Measurements from ENCODE around the gene POC1A.

GRCh38 chr3:52031896-52032295 lies 122.3 kb downstream of the POC1A start:
- TF ChIP-seq, protein P1, sequence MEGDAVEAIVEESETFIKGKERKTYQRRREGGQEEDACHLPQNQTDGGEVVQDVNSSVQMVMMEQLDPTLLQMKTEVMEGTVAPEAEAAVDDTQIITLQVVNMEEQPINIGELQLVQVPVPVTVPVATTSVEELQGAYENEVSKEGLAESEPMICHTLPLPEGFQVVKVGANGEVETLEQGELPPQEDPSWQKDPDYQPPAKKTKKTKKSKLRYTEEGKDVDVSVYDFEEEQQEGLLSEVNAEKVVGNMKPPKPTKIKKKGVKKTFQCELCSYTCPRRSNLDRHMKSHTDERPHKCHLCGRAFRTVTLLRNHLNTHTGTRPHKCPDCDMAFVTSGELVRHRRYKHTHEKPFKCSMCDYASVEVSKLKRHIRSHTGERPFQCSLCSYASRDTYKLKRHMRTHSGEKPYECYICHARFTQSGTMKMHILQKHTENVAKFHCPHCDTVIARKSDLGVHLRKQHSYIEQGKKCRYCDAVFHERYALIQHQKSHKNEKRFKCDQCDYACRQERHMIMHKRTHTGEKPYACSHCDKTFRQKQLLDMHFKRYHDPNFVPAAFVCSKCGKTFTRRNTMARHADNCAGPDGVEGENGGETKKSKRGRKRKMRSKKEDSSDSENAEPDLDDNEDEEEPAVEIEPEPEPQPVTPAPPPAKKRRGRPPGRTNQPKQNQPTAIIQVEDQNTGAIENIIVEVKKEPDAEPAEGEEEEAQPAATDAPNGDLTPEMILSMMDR (conservative IDR thresholded peaks at IDR 0.05; ENCODE audit: low read depth, low read length) = no peak
- no peak for TF ChIP-seq MXI1 (IDR thresholded peaks at IDR 0.05; ENCODE audit: borderline replicate concordance, low read depth, low read length)
- TF ChIP-seq POLR2A (IDR thresholded peaks at IDR 0.05; ENCODE audit: low read depth, low read length) = no peak
- no peak for TF ChIP-seq CEBPB (IDR thresholded peaks at IDR 0.05; ENCODE audit: low read depth, low read length)
- no peak for TF ChIP-seq RFX5 (IDR thresholded peaks at IDR 0.05; ENCODE audit: low read depth, low read length)
- TF ChIP-seq RAD21 (IDR thresholded peaks at IDR 0.05; ENCODE audit: low read length) = no peak
- TF ChIP-seq FOS (IDR thresholded peaks at IDR 0.05; ENCODE audit: low read depth, low read length) = no peak
- no peak for TF ChIP-seq SMC3 (IDR thresholded peaks at IDR 0.05; ENCODE audit: low read depth, low read length)
- no peak for TF ChIP-seq ELK1 (IDR thresholded peaks at IDR 0.05; ENCODE audit: borderline replicate concordance, low read depth, low read length)
- TF ChIP-seq BHLHE40 (IDR thresholded peaks at IDR 0.05; ENCODE audit: low read depth, low read length) = no peak
- TF ChIP-seq NFE2L2 (IDR thresholded peaks at IDR 0.05; ENCODE audit: low read depth, low read length) = no peak
- no peak for TF ChIP-seq CHD1 (IDR thresholded peaks at IDR 0.05; ENCODE audit: low read depth, low read length)

Measured in IMR-90 (cell line).